HG03378 (cell line): ENCODE measurements around the gene SEZ6L.

Experiments used
- ATAC-seq: cut with Tn5 transposase; IDR thresholded peaks from one replicate; pipeline ENCODE4 v1.9.1; 2021; ENCODE audit warnings: mild to moderate bottlenecking, moderate library complexity; ENCODE audit not compliant: unreplicated experiment

Gene SEZ6L

GRCh38 chr22:26172389-26172990 lies 3.2 kb downstream of the SEZ6L start:
- no peak for ATAC-seq

GRCh38 chr22:26174280-26174679 lies 5.0 kb downstream of the SEZ6L start:
- no peak for ATAC-seq

GRCh38 chr22:26182723-26183122 lies 13.5 kb downstream of the SEZ6L start:
- no peak for ATAC-seq

GRCh38 chr22:26185190-26185589 lies 15.9 kb downstream of the SEZ6L start:
- no peak for ATAC-seq

- no peak for ATAC-seq
Measured at GRCh38 chr22:26188341-26188740, 19.1 kb downstream of the SEZ6L start.

- ATAC-seq = no peak
Measured at GRCh38 chr22:26194313-26194712, 25.1 kb downstream of the SEZ6L start.

GRCh38 chr22:26194877-26195276 lies 25.6 kb downstream of the SEZ6L start:
- no peak for ATAC-seq

- no peak for ATAC-seq
Measured at GRCh38 chr22:26196657-26197056, 27.4 kb downstream of the SEZ6L start.

GRCh38 chr22:26197425-26197824 lies 28.2 kb downstream of the SEZ6L start:
- no peak for ATAC-seq

- ATAC-seq = no peak
Measured at GRCh38 chr22:26199665-26200064, 30.4 kb downstream of the SEZ6L start.

GRCh38 chr22:26202280-26202924 lies 33.1 kb downstream of the SEZ6L start:
- ATAC-seq = no peak

GRCh38 chr22:26205494-26205893 lies 36.2 kb downstream of the SEZ6L start:
- ATAC-seq = no peak

- no peak for ATAC-seq
Measured at GRCh38 chr22:26210334-26210733, 41.1 kb downstream of the SEZ6L start.

GRCh38 chr22:26213826-26214225 lies 44.6 kb downstream of the SEZ6L start:
- ATAC-seq = no peak

- no peak for ATAC-seq
Measured at GRCh38 chr22:26214466-26214865, 45.2 kb downstream of the SEZ6L start.

GRCh38 chr22:26215736-26216135 lies 46.5 kb downstream of the SEZ6L start:
- no peak for ATAC-seq

- ATAC-seq = no peak
Measured at GRCh38 chr22:26225207-26225606, 55.9 kb downstream of the SEZ6L start.

- ATAC-seq = no peak
Measured at GRCh38 chr22:26226538-26227297, 57.5 kb downstream of the SEZ6L start.

GRCh38 chr22:26229910-26230309 lies 60.6 kb downstream of the SEZ6L start:
- no peak for ATAC-seq

GRCh38 chr22:26234296-26234695 lies 65.0 kb downstream of the SEZ6L start:
- no peak for ATAC-seq

- no peak for ATAC-seq
Measured at GRCh38 chr22:26235792-26236487, 66.7 kb downstream of the SEZ6L start.

- ATAC-seq = no peak
Measured at GRCh38 chr22:26236991-26237390, 67.7 kb downstream of the SEZ6L start.
